SH-SY5Y (cell line): ENCODE measurements around the gene IQCK.

Experiments
- GATA2 ChIP-seq: IDR thresholded peaks from 2 replicates; pipeline ENCODE4 v1.6.1; 2011; ENCODE audit warnings: mild to moderate bottlenecking, low read depth, low read length
- GATA3 ChIP-seq: IDR thresholded peaks from 2 replicates; pipeline ENCODE4 v1.6.1; 2011; ENCODE audit warnings: low read depth, mild to moderate bottlenecking, low read length, moderate library complexity

DNA sequence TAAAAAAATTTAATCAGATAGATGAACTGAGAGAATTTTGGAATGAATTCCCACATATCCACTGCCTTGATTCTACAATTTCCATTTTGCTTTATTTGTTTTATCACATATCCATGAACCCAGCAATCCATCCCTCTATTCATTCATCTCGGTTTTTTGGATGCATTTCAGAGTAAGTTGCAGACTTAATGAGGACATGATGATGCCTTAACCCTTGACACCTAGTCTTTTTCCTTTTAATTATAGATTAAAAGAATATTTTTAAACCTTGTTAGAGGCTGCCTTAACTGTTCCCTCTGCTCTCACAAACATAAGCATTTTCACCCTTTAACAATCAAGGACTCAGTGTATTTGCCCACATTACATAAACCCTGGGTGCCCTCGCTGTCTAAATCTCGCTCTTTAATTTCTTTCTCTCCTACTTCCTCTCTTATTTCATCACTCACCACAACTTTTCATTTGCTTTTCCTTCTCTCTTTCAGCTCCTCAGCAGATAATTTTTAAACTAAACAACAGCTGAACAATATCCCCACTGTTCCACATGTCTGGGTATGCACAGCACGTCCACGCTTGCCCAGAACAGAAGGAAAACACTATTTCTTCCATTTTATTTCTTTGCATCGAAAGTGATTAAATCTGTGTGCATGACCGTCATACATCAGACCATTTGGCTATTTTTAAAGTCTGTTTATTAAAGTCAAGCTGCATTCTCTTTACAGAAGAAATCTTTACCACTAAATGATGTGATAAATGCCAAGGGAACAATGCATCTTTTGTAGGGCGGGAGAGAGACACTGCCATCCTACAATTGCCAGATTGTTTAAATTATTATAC is 39.9 kb downstream of the IQCK start:
- TF ChIP-seq GATA2 = no peak
- TF ChIP-seq GATA3 = no peak
